ENCODE data around the gene RGS14.
"Not testable (repeated sequence)": the region's sequence is repeated elsewhere in the genome, so short reads cannot be mapped to it uniquely, and the experiment has no call there.

RGS14 gene

GRCh38 chr5:177359451-177359851 is 1.7 kb downstream of the RGS14 start:
- no peaks in the 10 kb centered on the region for H3K27me3 ChIP-seq (ENCODE audit: control insufficient read depth in 1 of 2, insufficient read depth in 2 of 2, low read length in 2 of 2)
- H3K9ac ChIP-seq (ENCODE audit: low read length in 2 of 2) = no peak overlapping the region
- no peak overlapping the region for H3K27ac ChIP-seq (ENCODE audit: low read length)
- H3K36me3 ChIP-seq (ENCODE audit: control insufficient read depth in 2 of 2, insufficient read depth in 2 of 2, low read length in 2 of 2) = no peaks in the 10 kb centered on the region
- peaks cover 0 to 3% of the 10 kb centered on the region in 2 donors for H3K9me3 ChIP-seq (ENCODE audit: control insufficient read depth in 2 of 2, low read length in 2 of 2)
- peaks cover 11% of the 10 kb centered on the region for H3K4me1 ChIP-seq (ENCODE audit: control insufficient read depth, insufficient read depth, low read length)
- no peak overlapping the region for H3K4me3 ChIP-seq (ENCODE audit: low read length in 2 of 2)

- Histone ChIP-seq H3K4me1 (ENCODE audit: control insufficient read depth, insufficient read depth, low read length) (peaks cover 11% of the 10 kb centered on the region), H3K4me3 (ENCODE audit: low read length in 2 of 2) (no peak overlapping the region), H3K36me3 (ENCODE audit: control insufficient read depth in 2 of 2, insufficient read depth in 2 of 2, low read length in 2 of 2) (no peaks in the 10 kb centered on the region), H3K27me3 (ENCODE audit: control insufficient read depth in 1 of 2, insufficient read depth in 2 of 2, low read length in 2 of 2) (no peaks in the 10 kb centered on the region), H3K9me3 (ENCODE audit: control insufficient read depth in 2 of 2, low read length in 2 of 2) (peaks cover 0 to 3% of the 10 kb centered on the region in 2 donors), H3K9ac (ENCODE audit: low read length in 2 of 2) (no peak overlapping the region), H3K27ac (ENCODE audit: low read length) (no peak overlapping the region)
These were observed 2.1 kb downstream of the RGS14 start for GRCh38 chr5:177359860-177360259.

GRCh38 chr5:177360740-177361139 is 3.0 kb downstream of the RGS14 start:
- H3K27me3 ChIP-seq (ENCODE audit: control insufficient read depth in 1 of 2, insufficient read depth in 2 of 2, low read length in 2 of 2) = not testable (repeated sequence)

DNA sequence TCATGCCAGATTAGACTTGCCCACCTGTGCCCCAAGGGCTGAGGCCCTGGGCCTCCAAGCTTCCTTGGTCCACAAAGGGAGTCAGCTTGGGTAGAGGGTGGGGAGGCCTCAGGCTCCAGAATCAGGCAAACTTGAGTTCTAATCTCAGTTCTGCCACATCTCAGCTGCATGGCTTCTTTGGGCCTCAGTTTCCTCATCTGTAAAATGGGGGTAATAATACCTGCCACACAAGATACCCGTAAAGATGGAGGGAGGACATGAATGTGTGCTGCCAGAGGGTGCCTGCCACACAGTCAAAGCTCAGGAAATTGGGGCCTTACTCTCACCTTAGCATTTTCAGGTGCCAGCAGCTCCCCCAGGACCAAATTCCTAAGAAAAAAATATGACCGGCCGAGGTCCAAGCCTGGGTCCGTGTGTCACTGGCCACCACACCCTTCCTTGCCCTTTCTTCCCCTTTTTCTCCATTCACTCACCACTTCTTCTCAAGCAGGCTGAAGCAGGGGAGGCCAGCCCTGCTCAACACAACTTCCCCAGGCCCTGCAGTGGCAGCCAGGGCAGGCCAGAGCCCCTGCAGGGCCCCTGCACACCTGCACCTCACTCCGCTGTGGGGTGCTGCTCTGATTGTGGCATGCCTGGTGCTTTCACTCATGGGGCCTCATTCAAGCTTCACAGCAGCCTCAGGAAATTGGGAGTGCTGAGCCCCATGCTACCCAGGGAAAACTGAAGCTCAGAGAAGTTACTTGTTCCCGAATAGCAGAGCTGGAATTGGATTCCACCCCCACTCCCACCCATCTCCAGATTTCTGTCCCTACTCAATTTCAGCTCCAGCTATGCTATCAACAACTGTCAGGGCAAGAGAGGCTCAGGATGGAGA is 3.9 kb downstream of the RGS14 start:
- H3K36me3 ChIP-seq (ENCODE audit: control insufficient read depth in 2 of 2, insufficient read depth in 2 of 2, low read length in 2 of 2) = no peaks in the 10 kb centered on the region
- no peaks in the 10 kb centered on the region for H3K27me3 ChIP-seq (ENCODE audit: control insufficient read depth in 1 of 2, insufficient read depth in 2 of 2, low read length in 2 of 2)
- H3K9ac ChIP-seq (ENCODE audit: low read length in 2 of 2) = no peak overlapping the region
- no peak overlapping the region for H3K4me3 ChIP-seq (ENCODE audit: low read length in 2 of 2)
- peaks cover 21% of the 10 kb centered on the region for H3K4me1 ChIP-seq (ENCODE audit: control insufficient read depth, insufficient read depth, low read length)
- H3K9me3 ChIP-seq (ENCODE audit: control insufficient read depth in 2 of 2, low read length in 2 of 2) = no peaks in the 10 kb centered on the region
- H3K27ac ChIP-seq (ENCODE audit: low read length) = no peak overlapping the region

More at GRCh38 chr5:177360740-177361139, 3.0 kb downstream of the RGS14 start:
- not testable (repeated sequence) for H3K9me3 ChIP-seq (ENCODE audit: control insufficient read depth in 2 of 2, low read length in 2 of 2); H3K27ac ChIP-seq (ENCODE audit: low read length); H3K9ac ChIP-seq (ENCODE audit: low read length in 2 of 2); H3K4me3 ChIP-seq (ENCODE audit: low read length in 2 of 2); H3K36me3 ChIP-seq (ENCODE audit: control insufficient read depth in 2 of 2, insufficient read depth in 2 of 2, low read length in 2 of 2)
- H3K4me1 ChIP-seq (ENCODE audit: control insufficient read depth, insufficient read depth, low read length) = peaks cover 12% of the 10 kb centered on the region

DNA sequence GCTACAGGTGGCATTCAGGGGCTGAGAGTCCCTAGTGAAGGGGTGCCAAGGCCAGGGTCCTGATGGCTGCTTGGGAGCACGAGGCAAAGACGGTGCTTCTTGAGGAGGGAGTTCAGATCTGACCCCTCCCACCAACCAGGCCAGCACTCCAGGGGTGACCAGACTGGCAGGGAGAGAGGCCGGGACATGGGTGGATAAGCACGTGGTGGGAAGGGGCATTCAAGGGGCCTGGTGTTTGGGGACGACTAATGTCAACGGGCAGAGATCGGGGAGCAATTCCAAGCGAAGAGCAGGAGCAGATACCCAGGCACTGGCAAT is 4.5 kb downstream of the RGS14 start:
- no peak overlapping the region for H3K27ac ChIP-seq (ENCODE audit: low read length)
- H3K9me3 ChIP-seq (ENCODE audit: control insufficient read depth in 2 of 2, low read length in 2 of 2) = no peaks in the 10 kb centered on the region
- no peak overlapping the region for H3K4me3 ChIP-seq (ENCODE audit: low read length in 2 of 2)
- H3K9ac ChIP-seq (ENCODE audit: low read length in 2 of 2) = no peak overlapping the region
- peaks cover 26% of the 10 kb centered on the region for H3K4me1 ChIP-seq (ENCODE audit: control insufficient read depth, insufficient read depth, low read length)
- H3K27me3 ChIP-seq (ENCODE audit: control insufficient read depth in 1 of 2, insufficient read depth in 2 of 2, low read length in 2 of 2) = no peaks in the 10 kb centered on the region
- H3K36me3 ChIP-seq (ENCODE audit: control insufficient read depth in 2 of 2, insufficient read depth in 2 of 2, low read length in 2 of 2) = no peaks in the 10 kb centered on the region

DNA sequence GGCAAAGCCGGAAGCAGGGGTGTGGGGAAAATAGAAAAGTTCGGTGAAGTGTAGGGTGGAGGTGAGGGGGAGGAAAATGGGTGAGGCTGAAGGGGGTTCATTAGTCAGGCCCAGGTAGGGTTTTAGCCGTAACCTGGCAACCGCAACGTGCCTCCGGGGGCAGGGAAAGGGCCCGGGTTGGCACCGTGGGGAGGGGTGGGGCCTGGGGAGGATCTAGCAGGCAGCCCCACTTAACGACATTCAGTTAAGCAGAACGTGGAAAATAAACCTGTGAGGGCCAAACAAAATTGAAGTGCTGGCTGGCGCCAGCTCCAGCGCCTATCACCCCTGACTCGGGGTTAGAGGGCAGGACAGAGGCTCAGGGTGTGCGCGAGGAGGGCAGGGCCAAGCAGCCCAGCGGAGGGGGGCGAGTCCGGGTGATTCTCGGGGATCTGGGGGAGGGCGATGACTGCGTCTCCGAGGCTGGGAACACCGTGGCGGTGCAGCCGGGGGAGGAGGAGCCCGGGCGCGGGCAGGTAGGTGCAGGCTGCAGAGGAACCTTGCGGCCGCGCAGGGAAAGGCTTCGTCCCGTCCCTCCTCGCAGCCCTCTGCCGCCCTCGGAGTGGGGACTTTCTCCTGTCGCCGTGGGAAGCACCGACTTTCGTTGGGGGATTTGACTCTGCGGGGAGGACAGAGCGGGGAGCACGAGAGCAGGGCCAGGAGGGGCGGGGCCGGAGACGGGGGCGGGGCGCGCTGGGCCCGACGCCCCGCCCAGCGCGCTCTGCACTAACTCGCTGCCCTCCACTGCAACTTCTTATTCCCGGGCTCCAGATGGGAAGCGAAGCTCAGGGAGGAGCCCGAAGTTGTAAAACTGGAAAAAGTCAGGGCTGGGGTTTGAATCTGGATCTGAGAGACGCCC is 5.1 kb downstream of the RGS14 start:
- H3K9me3 ChIP-seq (ENCODE audit: control insufficient read depth in 2 of 2, low read length in 2 of 2) = no peaks in the 10 kb centered on the region
- H3K36me3 ChIP-seq (ENCODE audit: control insufficient read depth in 2 of 2, insufficient read depth in 2 of 2, low read length in 2 of 2) = no peaks in the 10 kb centered on the region
- H3K4me1 ChIP-seq (ENCODE audit: control insufficient read depth, insufficient read depth, low read length) = peaks cover 32% of the 10 kb centered on the region
- H3K27me3 ChIP-seq (ENCODE audit: control insufficient read depth in 1 of 2, insufficient read depth in 2 of 2, low read length in 2 of 2) = no peaks in the 10 kb centered on the region
- no peak overlapping the region for H3K27ac ChIP-seq (ENCODE audit: low read length)
- H3K4me3 ChIP-seq (ENCODE audit: low read length in 2 of 2) = peak overlapping the region; percentile 0 to 70
- H3K9ac ChIP-seq (ENCODE audit: low read length in 2 of 2) = peak overlapping the region; percentile 10 to 21

GRCh38 chr5:177363565-177363964 is 5.8 kb downstream of the RGS14 start:
- H3K9me3 ChIP-seq (ENCODE audit: control insufficient read depth in 2 of 2, low read length in 2 of 2) = no peaks in the 10 kb centered on the region
- H3K4me3 ChIP-seq (ENCODE audit: low read length in 2 of 2) = peak overlapping the region; percentile 0 to 70
- H3K9ac ChIP-seq (ENCODE audit: low read length in 2 of 2) = no peak overlapping the region
- H3K4me1 ChIP-seq (ENCODE audit: control insufficient read depth, insufficient read depth, low read length) = peaks cover 33% of the 10 kb centered on the region
- no peak overlapping the region for H3K27ac ChIP-seq (ENCODE audit: low read length)
- no peaks in the 10 kb centered on the region for H3K36me3 ChIP-seq (ENCODE audit: control insufficient read depth in 2 of 2, insufficient read depth in 2 of 2, low read length in 2 of 2)
- no peaks in the 10 kb centered on the region for H3K27me3 ChIP-seq (ENCODE audit: control insufficient read depth in 1 of 2, insufficient read depth in 2 of 2, low read length in 2 of 2)

- peaks cover 33% of the 10 kb centered on the region for H3K4me1 ChIP-seq (ENCODE audit: control insufficient read depth, insufficient read depth, low read length)
- H3K9ac ChIP-seq (ENCODE audit: low read length in 2 of 2) = peak overlapping the region in 1 of 2 donors; percentile 21
- no peaks in the 10 kb centered on the region for H3K27me3 ChIP-seq (ENCODE audit: control insufficient read depth in 1 of 2, insufficient read depth in 2 of 2, low read length in 2 of 2)
- H3K36me3 ChIP-seq (ENCODE audit: control insufficient read depth in 2 of 2, insufficient read depth in 2 of 2, low read length in 2 of 2) = no peaks in the 10 kb centered on the region
- no peak overlapping the region for H3K27ac ChIP-seq (ENCODE audit: low read length)
- no peak overlapping the region for H3K4me3 ChIP-seq (ENCODE audit: low read length in 2 of 2)
- no peaks in the 10 kb centered on the region for H3K9me3 ChIP-seq (ENCODE audit: control insufficient read depth in 2 of 2, low read length in 2 of 2)
These were observed 6.6 kb downstream of the RGS14 start for GRCh38 chr5:177364159-177364962.

- peak overlapping the region; percentile 93 for H3K27ac ChIP-seq (ENCODE audit: low read length)
- peak overlapping the region; percentile 78 to 88 for H3K9ac ChIP-seq (ENCODE audit: low read length in 2 of 2)
These were observed 8.3 kb downstream of the RGS14 start for GRCh38 chr5:177365845-177366527.

More at GRCh38 chr5:177365845-177366527, 8.3 kb downstream of the RGS14 start:
- Histone ChIP-seq H3K4me1 (ENCODE audit: control insufficient read depth, insufficient read depth, low read length) (peaks cover 33% of the 10 kb centered on the region), H3K36me3 (ENCODE audit: control insufficient read depth in 2 of 2, insufficient read depth in 2 of 2, low read length in 2 of 2) (no peaks in the 10 kb centered on the region), H3K27me3 (ENCODE audit: control insufficient read depth in 1 of 2, insufficient read depth in 2 of 2, low read length in 2 of 2) (no peaks in the 10 kb centered on the region), H3K9me3 (ENCODE audit: control insufficient read depth in 2 of 2, low read length in 2 of 2) (no peaks in the 10 kb centered on the region), H3K4me3 (ENCODE audit: low read length in 2 of 2) (peak overlapping the region; percentile 75)
